ENCODE measurements around the gene ZNF778.

ZNF778 gene

DNA sequence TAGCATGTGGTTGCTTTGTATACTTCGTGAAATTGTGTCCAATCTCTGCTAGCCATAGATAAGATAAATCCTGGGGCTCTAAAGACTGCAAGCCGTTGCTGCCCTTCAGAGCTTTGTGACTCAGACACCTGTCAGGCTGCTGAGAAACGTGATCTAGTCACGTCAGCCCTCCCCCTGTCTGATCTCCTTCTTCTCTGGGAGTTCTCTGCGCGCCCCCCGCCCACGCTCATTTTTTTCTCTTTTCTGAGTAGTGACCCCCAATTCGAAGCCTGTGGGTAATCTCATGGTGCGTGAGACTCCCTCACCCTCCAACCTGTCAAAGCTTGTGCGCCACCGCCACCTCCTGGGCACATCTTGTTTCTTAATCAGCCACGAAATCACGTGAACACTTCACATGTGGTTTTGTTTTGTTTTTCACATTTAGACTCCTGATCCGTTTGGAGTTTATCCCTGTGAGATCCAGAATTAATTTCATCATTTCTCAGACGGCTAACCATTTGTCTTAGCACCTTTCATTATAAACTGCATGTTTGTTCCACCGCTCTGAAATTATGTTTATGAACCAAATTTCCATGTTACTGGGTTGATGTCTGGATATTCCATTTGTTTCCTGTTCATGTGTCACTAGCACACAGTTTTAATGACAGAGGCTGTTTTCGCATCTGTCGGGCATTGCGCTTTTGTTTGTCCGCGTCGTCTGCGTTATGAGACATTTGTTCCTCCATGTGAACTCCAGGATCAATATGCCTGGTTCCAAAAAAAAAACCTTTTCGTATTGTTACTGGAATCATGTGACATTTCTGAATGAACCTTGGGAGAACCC is 977 bp upstream of the ZNF778 start:
- peaks cover 6% of the 10 kb centered on the region; the same call in 1 of the 2 replicates for H3K79me2 ChIP-seq (ENCODE audit: insufficient read depth, low read length)
- H3K27me3 ChIP-seq (ENCODE audit: insufficient read depth, low read length, poor library complexity, severe bottlenecking) = no peaks in the 10 kb centered on the region
- H3K4me2 ChIP-seq (ENCODE audit: low read depth, low read length, poor library complexity, severe bottlenecking) = peak overlapping the region; percentile 100
- no peak for TF ChIP-seq EZH2phosphoT487 (IDR thresholded peaks at IDR 0.05; ENCODE audit: borderline replicate concordance)
- TF ChIP-seq, protein P1, sequence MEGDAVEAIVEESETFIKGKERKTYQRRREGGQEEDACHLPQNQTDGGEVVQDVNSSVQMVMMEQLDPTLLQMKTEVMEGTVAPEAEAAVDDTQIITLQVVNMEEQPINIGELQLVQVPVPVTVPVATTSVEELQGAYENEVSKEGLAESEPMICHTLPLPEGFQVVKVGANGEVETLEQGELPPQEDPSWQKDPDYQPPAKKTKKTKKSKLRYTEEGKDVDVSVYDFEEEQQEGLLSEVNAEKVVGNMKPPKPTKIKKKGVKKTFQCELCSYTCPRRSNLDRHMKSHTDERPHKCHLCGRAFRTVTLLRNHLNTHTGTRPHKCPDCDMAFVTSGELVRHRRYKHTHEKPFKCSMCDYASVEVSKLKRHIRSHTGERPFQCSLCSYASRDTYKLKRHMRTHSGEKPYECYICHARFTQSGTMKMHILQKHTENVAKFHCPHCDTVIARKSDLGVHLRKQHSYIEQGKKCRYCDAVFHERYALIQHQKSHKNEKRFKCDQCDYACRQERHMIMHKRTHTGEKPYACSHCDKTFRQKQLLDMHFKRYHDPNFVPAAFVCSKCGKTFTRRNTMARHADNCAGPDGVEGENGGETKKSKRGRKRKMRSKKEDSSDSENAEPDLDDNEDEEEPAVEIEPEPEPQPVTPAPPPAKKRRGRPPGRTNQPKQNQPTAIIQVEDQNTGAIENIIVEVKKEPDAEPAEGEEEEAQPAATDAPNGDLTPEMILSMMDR (conservative IDR thresholded peaks at IDR 0.05; ENCODE audit: low read length) = peak; percentile 62
- H3K4me3 ChIP-seq (ENCODE audit: low read length, poor library complexity, severe bottlenecking) = peak overlapping the region; percentile 75
- no peaks in the 10 kb centered on the region for H3F3A ChIP-seq (ENCODE audit: low read depth)
- no peaks in the 10 kb centered on the region for H3K36me3 ChIP-seq (ENCODE audit: insufficient read depth, low read length)
- H3K4me1 ChIP-seq (ENCODE audit: insufficient read depth, low read length, poor library complexity, severe bottlenecking) = peaks cover 2% of the 10 kb centered on the region
- H3K9me2 ChIP-seq (replicated peaks; ENCODE audit: low read depth, low read length) = no peaks in the 10 kb centered on the region
- peak overlapping the region; percentile 75 for H3K9ac ChIP-seq (ENCODE audit: low read depth, low read length, poor library complexity, severe bottlenecking)
- H3K9me3 ChIP-seq (ENCODE audit: insufficient read depth, low read depth, low read length) = no peaks in the 10 kb centered on the region
- H4K20me1 ChIP-seq (ENCODE audit: insufficient read depth, low read length, poor library complexity, severe bottlenecking) = no peaks in the 10 kb centered on the region
- no peak overlapping the region for H2AFZ ChIP-seq (ENCODE audit: low read length)

- Histone ChIP-seq H3F3A (ENCODE audit: low read depth) (no peaks in the 10 kb centered on the region), H3K9ac (ENCODE audit: low read depth, low read length, poor library complexity, severe bottlenecking) (peak overlapping the region; percentile 75), H3K36me3 (ENCODE audit: insufficient read depth, low read length) (no peaks in the 10 kb centered on the region), H3K4me1 (ENCODE audit: insufficient read depth, low read length, poor library complexity, severe bottlenecking) (peaks cover 2% of the 10 kb centered on the region), H3K27me3 (ENCODE audit: insufficient read depth, low read length, poor library complexity, severe bottlenecking) (no peaks in the 10 kb centered on the region), H4K20me1 (ENCODE audit: insufficient read depth, low read length, poor library complexity, severe bottlenecking) (no peaks in the 10 kb centered on the region), H2AFZ (ENCODE audit: low read length) (peak overlapping the region; percentile 90), H3K79me2 (ENCODE audit: insufficient read depth, low read length) (peaks cover 6% of the 10 kb centered on the region; the same call in 1 of the 2 replicates), H3K4me3 (ENCODE audit: low read length, poor library complexity, severe bottlenecking) (peak overlapping the region; percentile 75), H3K9me2 (replicated peaks; ENCODE audit: low read depth, low read length) (no peaks in the 10 kb centered on the region), H3K9me3 (ENCODE audit: insufficient read depth, low read depth, low read length) (no peaks in the 10 kb centered on the region), H3K4me2 (ENCODE audit: low read depth, low read length, poor library complexity, severe bottlenecking) (peak overlapping the region; percentile 100)
- TF ChIP-seq, protein P1 (conservative IDR thresholded peaks at IDR 0.05; ENCODE audit: low read length) = no peak
- TF ChIP-seq EZH2phosphoT487 (IDR thresholded peaks at IDR 0.05; ENCODE audit: borderline replicate concordance) = no peak
These were observed 440 bp upstream of the ZNF778 start for GRCh38 chr16:89217138-89217387.

GRCh38 chr16:89219365-89219764 is 1.9 kb downstream of the ZNF778 start:
- Histone ChIP-seq H3F3A (ENCODE audit: low read depth) (no peaks in the 10 kb centered on the region), H3K9ac (ENCODE audit: low read depth, low read length, poor library complexity, severe bottlenecking) (no peak overlapping the region), H3K4me1 (ENCODE audit: insufficient read depth, low read length, poor library complexity, severe bottlenecking) (peaks cover 2% of the 10 kb centered on the region), H2AFZ (ENCODE audit: low read length) (no peak overlapping the region), H3K4me2 (ENCODE audit: low read depth, low read length, poor library complexity, severe bottlenecking) (peak overlapping the region; percentile 24), H3K36me3 (ENCODE audit: insufficient read depth, low read length) (no peaks in the 10 kb centered on the region), H3K9me2 (replicated peaks; ENCODE audit: low read depth, low read length) (no peaks in the 10 kb centered on the region), H3K4me3 (ENCODE audit: low read length, poor library complexity, severe bottlenecking) (no peak overlapping the region), H4K20me1 (ENCODE audit: insufficient read depth, low read length, poor library complexity, severe bottlenecking) (no peaks in the 10 kb centered on the region), H3K9me3 (ENCODE audit: insufficient read depth, low read depth, low read length) (no peaks in the 10 kb centered on the region), H3K27me3 (ENCODE audit: insufficient read depth, low read length, poor library complexity, severe bottlenecking) (no peaks in the 10 kb centered on the region), H3K79me2 (ENCODE audit: insufficient read depth, low read length) (peaks cover 6% of the 10 kb centered on the region; the same call in 1 of the 2 replicates)
- no peak for TF ChIP-seq EZH2phosphoT487 (IDR thresholded peaks at IDR 0.05; ENCODE audit: borderline replicate concordance)
- TF ChIP-seq, protein P1 (conservative IDR thresholded peaks at IDR 0.05; ENCODE audit: low read length) = no peak
